NB4 (cell line): ENCODE measurements around the gene CYP27C1.
"Not testable (repeated sequence)": the region's sequence is repeated elsewhere in the genome, so short reads cannot be mapped to it uniquely, and the experiment has no call there.

Experiments
- DNase-seq: peaks from one replicate; pipeline ENCODE4 v3.0.0; 2010; ENCODE audit warnings: low read depth
- H3K4me3 ChIP-seq: one replicate; pipeline ENCODE4 v1.5.1; 2011; ENCODE audit warnings: mild to moderate bottlenecking, low read depth, low read length, moderate library complexity
- MYC ChIP-seq: IDR thresholded peaks from 2 replicates; pipeline ENCODE4 v1.6.1; 2011; ENCODE audit warnings: low read depth, low read length
- POLR2A ChIP-seq: IDR thresholded peaks from 2 replicates; pipeline ENCODE4 v1.6.1; 2011; ENCODE audit warnings: mild to moderate bottlenecking; ENCODE audit not compliant: insufficient read length; ENCODE audit errors: extremely low read depth
- TF ChIP-seq, protein P1 (sequence below): IDR thresholded peaks from 2 replicates; pipeline ENCODE4 v1.6.1; 2011; ENCODE audit warnings: low read depth, low read length
- TF ChIP-seq, protein P2 (sequence below): IDR thresholded peaks from one replicate; pipeline ENCODE4 v1.5.1; 2012; ENCODE audit warnings: low read depth, low read length

Gene CYP27C1

DNA sequence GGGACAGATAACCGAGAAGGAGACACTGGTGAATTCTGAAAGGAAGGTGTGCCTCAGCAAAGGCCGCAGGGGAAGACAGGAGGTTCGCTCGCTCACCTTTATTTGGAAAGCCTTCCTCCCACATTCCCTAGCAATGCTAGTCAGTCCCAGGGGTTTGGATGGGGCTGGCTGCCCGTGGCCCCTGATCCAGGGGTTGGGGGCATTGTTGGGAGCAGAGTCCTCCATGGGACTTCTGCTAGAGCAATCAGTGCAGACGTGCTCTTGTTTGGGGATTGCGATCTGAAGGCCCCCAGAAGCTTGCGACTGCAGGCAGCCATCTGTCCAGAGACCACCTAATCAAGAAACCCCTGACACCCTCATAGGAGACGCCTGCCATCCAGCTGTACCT is 6.0 kb upstream of the CYP27C1 start:
- H3K4me3 ChIP-seq = no peak overlapping the region
- no peak for DNase-seq
- TF ChIP-seq, protein P1, sequence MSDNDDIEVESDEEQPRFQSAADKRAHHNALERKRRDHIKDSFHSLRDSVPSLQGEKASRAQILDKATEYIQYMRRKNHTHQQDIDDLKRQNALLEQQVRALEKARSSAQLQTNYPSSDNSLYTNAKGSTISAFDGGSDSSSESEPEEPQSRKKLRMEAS = no peak
- TF ChIP-seq MYC (no peak), POLR2A (no peak)
- TF ChIP-seq, protein P2, sequence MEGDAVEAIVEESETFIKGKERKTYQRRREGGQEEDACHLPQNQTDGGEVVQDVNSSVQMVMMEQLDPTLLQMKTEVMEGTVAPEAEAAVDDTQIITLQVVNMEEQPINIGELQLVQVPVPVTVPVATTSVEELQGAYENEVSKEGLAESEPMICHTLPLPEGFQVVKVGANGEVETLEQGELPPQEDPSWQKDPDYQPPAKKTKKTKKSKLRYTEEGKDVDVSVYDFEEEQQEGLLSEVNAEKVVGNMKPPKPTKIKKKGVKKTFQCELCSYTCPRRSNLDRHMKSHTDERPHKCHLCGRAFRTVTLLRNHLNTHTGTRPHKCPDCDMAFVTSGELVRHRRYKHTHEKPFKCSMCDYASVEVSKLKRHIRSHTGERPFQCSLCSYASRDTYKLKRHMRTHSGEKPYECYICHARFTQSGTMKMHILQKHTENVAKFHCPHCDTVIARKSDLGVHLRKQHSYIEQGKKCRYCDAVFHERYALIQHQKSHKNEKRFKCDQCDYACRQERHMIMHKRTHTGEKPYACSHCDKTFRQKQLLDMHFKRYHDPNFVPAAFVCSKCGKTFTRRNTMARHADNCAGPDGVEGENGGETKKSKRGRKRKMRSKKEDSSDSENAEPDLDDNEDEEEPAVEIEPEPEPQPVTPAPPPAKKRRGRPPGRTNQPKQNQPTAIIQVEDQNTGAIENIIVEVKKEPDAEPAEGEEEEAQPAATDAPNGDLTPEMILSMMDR = no peak

DNA sequence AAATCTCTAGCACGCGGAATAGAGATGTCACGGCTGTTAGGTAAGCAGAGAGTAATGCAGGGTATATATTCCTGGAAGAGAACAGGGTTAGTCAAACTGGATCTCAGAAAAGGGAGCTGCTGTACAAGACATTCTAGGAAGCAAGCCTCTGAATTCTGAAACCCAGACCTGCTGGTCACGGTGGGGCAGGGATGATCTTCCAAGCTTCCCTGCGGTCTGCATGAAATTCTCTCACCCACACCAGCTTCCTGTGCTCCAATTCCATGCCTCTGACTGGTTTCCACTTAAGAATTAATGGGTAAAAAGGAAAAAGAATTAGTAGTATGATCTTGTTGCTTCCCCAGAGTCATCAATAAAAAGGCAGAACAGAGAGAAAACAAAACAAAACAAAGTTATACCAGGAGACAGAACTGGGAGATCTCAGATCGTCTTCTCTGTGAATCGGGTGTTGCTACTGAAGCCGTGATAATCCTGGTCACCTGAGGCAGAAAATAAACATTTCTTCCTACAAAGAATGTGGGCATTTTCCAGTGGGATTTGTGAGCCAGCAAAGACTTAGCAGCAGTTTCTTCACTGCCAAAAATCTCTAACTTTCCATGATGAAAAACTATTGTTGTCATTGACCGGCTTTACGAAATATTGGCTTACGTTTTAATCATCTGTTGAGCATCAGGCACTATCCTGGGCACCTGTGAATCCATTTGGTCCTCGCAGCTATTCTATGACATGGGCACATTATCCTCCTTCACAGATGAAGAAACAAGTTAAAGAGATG is 5.3 kb upstream of the CYP27C1 start:
- TF ChIP-seq POLR2A = no peak
- TF ChIP-seq, protein P2 = no peak
- no peak for TF ChIP-seq MYC
- TF ChIP-seq, protein P1 = no peak
- DNase-seq = no peak

DNA sequence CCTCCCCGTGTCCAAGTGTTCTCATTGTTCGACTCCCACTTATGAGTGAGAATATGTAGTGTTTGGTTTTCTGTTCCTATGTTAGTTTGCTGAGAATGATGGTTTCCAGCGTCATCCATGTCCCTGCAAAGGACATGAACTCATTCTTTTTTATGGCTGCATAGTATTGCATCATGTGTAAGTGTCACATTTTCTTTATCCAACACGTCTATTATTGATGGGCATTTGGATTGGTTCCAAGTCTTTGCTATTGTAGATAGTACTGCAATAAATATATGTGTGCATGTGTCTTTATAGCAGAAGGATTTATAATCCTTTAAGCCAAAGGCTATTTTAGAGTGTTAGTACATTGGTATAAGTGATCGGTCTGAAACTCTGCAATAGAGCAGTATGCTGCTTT is 4.0 kb upstream of the CYP27C1 start:
- DNase-seq = not testable (repeated sequence)

More for the DNA sequence above, 5.3 kb upstream of the CYP27C1 start:
- no peak overlapping the region for H3K4me3 ChIP-seq

DNA sequence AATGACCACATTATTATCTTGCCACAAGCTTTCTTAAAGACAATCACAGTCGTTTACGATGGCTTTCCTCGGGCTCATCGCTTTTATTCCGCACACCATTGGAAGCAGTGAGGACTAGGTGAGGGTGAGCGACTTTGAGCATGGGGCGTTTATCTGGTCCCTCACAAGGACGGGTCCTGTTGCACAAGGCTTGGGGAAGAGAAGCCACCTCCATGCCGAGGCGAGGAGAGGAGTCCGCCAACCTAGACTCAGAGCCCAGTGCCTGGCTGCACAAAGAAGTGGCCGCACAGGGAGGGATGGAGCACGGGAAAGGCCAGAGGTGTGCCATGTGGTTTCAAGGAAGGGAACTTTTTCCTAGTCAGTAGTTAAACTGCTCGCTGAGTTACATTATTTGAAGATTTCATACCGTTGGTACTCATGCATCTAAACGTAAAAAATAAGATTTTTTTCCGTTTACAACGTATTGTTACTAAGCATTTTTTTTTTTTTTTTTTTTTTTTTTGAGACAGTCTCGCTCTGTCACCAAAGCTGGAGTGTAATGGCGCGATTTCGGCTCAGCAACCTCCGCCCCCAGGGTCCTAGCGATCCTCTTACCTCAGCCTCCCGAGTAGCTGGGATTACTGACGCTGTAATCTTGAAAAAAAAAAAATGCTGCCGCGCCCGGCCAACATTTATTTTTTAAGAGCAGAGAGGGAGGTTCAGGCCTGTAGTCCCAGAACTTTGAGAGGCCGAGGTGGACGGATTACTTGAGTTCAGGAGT is 849 bp upstream of the CYP27C1 start:
- TF ChIP-seq POLR2A (no peak), MYC (no peak)
- TF ChIP-seq, protein P2 = no peak
- TF ChIP-seq, protein P1 = no peak
- DNase-seq = peak; percentile 28
- H3K4me3 ChIP-seq = peak overlapping the region; percentile 46

More for the DNA sequence above, 4.0 kb upstream of the CYP27C1 start:
- H3K4me3 ChIP-seq = not testable (repeated sequence)

DNA sequence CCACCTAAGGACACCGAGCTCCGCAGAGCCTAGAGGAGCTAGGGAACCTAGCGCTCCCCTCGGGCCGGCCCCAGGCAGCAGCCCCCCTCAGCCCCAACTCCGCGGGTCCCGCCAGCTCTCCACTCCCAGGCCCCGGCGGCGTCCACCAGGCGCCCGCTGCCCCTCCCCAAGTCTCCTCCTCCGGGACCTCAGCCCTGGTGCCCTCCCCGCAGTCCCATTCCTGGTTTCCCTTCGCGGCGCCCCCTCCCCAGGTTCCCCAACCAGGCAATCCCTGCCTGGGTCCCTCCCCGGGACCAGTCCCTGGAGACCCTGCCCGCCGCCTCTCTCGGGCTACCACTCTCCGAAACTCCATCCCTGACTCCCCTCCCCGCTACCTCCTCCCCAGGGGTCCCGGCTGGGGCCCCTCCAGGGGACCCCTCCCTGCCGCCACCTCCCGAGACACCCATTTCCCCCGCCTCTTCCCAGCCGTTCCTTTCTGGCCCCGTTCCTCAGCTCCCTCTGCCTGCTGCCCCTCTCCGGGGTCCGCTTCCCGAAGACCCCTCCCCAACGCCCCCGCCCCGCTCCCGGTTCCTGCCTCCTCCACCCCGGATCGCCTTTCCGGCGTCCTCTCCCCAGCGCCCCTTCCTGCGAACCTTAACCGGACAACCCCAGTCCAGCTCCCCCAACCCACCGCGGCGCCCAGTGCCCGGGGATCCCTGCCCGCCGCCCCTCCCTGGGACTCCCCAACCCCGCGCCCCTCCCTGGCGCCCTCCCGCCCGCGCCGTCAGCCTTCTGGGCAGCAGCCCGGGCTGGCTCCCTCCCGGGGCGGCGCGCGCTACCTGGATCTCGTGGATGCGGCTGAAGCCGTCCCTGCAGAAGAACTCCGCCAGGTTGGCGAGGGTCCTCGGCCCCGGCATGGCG is 678 bp downstream of the CYP27C1 start:
- DNase-seq = peak; percentile 28
- no peak overlapping the region for H3K4me3 ChIP-seq
- TF ChIP-seq, protein P1 = no peak
- no peak for TF ChIP-seq POLR2A
- no peak for TF ChIP-seq MYC
- TF ChIP-seq, protein P2 = no peak

DNA sequence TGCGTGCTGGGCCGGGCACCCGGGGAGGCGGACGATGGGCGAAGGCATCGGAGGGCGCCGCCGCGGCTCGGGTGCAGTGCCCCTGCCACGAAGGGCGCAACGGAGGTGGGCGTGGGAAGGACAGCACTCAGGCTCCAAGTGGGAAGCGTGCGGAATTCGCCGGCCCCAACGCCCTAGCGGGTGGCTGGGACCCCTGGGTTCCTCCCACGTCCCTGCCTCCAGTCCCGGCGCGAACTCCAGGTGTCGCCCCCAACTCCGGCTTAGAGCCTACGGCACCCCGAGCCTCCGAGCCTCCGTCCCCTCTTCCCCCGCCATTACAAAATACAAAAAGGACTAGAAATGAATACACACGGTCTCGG is 1.3 kb downstream of the CYP27C1 start:
- TF ChIP-seq, protein P1 = no peak
- no peak for TF ChIP-seq POLR2A
- TF ChIP-seq, protein P2 = no peak
- no peak for TF ChIP-seq MYC
- no peak overlapping the region for H3K4me3 ChIP-seq
- DNase-seq = no peak
